GM12872 (cell line): ENCODE data around the gene GSK3A.
A peak's percentile ranks its signal among the peaks of the same experiment; 100 is the strongest.

Source experiments
- TF ChIP-seq, protein P1 (sequence below): IDR thresholded peaks from 3 replicates; pipeline ENCODE4 v1.5.1; 2011; ENCODE audit warnings: low read depth, mild to moderate bottlenecking, low read length, moderate library complexity; ENCODE audit not compliant: insufficient read depth

Gene GSK3A

DNA sequence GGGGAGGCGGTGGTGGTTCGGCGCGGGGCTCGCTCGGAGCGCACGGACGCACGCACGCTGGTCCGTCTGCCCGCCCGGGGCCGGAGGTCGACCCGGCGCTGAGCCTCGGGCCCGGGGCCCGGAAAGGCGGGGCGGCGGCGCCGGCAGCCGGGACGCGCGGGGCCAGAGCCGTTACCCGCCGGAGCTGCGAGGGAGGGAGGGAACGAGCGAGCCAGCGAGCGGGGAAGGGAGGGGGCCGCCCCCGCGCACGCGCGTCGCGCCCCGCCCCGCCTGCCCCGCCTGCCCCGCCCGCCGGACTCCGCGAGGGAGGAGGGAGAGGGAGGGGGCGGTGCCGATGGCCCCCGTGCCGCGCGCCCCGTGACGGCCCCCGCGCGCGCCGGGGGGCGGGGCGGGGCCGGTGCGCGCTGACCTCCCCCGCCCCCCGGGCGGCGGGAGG is 41.7 kb upstream of the GSK3A start:
- TF ChIP-seq, protein P1, sequence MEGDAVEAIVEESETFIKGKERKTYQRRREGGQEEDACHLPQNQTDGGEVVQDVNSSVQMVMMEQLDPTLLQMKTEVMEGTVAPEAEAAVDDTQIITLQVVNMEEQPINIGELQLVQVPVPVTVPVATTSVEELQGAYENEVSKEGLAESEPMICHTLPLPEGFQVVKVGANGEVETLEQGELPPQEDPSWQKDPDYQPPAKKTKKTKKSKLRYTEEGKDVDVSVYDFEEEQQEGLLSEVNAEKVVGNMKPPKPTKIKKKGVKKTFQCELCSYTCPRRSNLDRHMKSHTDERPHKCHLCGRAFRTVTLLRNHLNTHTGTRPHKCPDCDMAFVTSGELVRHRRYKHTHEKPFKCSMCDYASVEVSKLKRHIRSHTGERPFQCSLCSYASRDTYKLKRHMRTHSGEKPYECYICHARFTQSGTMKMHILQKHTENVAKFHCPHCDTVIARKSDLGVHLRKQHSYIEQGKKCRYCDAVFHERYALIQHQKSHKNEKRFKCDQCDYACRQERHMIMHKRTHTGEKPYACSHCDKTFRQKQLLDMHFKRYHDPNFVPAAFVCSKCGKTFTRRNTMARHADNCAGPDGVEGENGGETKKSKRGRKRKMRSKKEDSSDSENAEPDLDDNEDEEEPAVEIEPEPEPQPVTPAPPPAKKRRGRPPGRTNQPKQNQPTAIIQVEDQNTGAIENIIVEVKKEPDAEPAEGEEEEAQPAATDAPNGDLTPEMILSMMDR: no peak

DNA sequence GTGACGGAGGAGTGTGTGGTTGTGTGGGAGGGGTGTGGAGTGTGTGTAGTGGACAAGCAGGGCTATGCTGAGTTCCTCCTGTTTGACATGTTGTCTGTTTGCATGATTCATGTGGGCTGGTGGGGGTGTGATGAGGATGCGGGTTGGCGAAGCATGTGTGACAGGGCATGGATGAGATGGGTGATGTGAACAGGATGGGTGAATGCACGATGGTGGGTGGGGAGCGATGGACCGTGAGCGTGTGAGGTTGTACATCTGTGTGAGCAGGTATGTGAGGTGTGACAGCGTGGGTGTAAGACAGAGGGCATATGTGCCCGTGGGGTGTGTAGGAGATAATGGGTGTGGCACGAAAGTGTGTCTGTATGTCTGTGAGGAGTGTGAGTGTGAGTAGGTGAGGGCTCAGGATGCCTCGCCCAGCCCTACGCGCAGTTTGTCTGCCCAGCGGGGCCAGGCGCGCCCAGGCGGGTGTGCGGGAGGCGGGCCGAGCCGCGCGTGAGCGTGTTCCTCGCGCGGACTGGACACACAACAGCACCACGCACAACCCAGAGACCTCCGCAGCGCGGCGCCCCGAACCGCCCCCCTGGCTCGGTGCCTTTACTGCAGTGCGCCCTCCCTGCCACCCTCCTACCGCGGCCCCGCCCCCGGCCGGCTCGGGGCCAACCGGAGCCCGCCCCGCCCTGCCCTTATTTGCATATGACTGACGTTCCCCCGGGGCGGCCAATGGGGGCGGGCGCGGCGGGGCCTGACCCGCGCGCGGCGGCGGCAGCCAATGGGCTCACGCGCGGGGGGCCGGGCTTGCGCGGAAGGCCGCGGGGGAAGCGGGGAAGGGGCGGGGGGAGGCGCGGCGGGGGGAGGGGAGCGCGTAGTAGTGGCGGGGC is 41.0 kb upstream of the GSK3A start:
- TF ChIP-seq, protein P1: 0 out of 3 replicates have a peak, but pooled peaks have one; percentile 10

DNA sequence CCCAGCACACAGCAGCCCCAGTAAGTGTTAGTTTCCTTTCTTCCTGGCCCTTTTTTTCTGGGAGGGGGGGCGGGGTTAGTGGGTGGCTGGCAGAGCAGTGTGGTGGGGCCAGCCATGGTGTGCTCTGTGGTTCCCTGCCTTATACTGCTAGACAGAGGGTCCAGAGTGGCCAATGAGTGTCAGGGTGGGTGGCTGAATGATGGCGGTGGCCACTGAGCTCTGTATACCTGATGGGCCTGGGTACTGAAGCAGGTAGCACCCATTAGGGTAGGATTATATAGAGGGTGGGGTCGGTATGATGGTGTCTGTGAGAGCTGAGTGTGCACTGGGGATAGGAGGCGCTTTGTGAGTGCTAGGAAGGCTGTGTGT is 40.4 kb upstream of the GSK3A start:
- TF ChIP-seq, protein P1: no peak

DNA sequence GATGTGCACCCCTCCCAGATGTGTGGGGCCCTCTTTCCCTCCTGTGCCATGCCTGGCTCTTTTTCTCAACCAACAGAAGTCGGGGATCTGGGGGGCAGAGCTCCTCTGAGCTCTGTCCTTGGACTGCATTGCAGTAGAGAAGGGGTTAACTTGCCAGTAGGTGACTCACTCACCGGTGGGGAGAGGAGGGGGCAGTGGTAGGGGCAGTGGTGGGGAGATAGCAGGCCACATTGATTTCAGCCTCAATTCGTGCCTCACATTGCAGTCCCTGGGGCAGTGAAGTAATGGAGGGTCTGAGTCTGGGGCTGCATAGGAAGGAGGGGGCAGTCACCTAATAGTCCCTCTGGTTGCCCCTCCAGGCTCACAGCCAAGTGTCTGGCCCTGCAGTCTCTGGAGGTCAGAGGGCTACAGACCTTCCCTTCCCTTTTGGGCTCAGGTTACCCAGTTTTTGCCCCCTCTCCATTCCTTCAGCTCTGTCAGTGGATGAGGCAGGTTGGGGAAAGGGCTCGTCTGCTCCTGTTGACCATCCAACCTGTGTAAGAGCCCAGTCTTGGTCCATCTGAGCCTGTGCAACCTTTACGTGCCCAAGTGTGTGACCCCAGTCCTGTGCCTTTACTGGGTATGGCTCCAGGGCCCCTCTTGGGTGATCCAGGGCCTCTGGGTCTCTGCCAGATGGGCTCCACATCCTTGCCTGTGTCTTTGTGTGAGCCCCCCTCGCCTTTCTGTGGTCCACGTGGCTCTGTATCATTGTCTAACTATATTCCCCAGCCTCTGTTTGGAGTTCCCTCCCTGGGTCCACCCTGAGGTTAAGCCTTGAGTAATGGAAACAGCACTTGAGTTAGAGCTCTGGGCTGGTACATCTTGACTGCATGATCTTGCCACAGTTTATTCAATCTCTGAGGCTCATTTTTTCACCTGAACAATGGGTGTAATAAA is 39.7 kb upstream of the GSK3A start:
- TF ChIP-seq, protein P1: no peak

DNA sequence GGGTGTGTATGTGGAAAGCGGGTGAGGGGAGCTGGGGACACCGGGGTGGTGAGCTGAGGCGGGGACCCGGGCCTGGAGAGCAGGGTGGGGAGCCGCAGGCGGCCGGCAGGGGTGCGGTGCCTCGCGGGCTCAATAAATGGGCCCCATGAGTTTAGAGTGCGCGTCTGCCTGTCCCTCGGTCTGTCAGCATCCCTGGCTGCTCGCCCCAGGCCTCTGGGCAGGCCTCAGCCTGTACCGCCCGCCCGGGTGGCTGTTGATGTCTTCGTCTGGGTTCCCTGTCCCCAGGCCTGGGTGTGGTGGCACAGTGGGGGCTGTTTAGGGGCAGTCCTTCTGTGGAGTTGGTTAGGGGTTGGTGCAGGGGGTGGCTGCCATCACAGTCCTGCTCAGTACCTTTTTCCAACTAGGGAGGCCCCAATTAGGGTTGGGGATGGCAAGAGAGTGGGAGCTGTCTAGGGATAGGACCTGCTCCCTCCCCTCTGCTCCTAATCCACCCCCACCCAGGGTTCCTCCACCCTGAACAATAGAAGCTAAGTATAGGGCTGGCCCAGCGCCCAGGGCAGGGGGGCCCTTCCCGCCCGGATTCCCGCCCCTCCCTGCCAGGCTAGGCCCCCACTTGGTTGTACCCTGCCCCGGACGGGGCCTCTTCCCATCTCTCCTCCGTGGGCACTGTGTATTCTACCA is 38.9 kb upstream of the GSK3A start:
- TF ChIP-seq, protein P1: no peak

DNA sequence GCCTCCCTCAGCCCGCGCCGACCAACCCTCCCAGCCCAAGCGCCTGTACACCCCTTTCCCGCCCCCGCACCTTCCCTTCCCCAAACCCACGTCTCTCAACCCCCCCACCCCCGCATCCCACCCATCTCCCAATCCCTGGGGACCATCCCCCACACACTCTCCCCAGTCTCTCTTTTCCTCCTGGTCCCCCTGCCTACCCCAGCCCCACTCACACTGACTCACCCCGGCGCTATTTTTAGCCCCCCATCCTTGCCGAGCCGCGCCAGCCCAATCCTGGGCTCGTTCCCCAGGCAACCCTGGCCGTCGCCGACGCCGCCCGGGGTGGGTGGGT is 38.4 kb upstream of the GSK3A start:
- TF ChIP-seq, protein P1: no peak
